ENCODE results near the gene COMMD6. TPM values are rescaled to one million over a fixed set of nuclear protein-coding genes. Genes with fewer than 3 reads are reported as not detected.

COMMD6 gene
- total and polyA plus RNA-seq, 2 of the 13 experiments (the other 11 are each of a cell fraction or from before 2014, with no cell fraction given) = 97.0 to 164 TPM

DNA sequence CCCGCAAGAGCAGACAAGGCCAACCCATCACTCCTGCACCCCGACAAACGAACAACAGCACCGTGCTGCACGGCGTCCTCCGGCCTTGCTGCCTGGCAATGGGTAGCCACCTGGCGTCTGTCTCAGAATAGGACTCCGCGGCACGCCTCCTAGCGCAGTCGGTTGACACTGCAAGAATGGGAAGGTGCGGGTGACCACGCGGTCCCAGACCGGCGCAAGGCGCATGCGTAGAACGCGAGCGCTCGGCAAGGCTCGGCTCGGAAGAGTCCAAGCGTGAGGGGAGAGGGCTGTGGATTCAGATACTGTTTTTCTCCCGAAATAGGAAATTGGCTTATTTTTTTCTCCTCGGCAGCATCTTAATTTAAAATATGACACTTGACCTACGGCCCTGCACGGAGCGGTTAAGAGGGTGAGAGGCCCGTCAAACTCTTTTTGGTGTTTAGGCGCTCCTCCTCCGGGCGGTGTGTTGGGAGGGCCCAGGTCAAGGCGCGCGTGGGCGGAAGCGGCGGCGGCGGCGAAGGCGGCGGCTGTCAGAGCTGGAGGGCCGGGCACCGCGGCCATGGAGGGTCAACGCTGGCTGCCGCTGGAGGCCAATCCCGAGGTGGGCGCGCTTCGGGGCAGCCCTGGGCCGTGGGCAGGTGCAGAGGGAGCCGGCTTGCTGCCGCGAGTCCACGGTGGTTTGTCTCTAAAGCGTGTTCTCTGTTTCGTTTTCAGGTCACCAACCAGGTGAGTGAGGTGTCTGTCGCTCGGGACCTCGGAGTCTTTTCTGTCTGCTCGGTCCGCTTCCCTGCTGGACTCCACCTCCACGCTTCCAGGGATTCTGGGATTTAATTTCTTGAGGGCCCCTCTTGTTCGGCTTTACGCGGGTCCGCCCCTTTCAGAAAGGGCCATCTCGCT, 11.9 kb upstream of the COMMD6 start, which contains the start of gene UCHL3 (continued):
- TF ChIP-seq, protein P1, sequence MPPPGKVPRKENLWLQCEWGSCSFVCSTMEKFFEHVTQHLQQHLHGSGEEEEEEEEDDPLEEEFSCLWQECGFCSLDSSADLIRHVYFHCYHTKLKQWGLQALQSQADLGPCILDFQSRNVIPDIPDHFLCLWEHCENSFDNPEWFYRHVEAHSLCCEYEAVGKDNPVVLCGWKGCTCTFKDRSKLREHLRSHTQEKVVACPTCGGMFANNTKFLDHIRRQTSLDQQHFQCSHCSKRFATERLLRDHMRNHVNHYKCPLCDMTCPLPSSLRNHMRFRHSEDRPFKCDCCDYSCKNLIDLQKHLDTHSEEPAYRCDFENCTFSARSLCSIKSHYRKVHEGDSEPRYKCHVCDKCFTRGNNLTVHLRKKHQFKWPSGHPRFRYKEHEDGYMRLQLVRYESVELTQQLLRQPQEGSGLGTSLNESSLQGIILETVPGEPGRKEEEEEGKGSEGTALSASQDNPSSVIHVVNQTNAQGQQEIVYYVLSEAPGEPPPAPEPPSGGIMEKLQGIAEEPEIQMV (CRISPR knock-in tag; IDR thresholded peaks at IDR 0.05; ENCODE audit: low read depth) = peak; percentile 59; the same call in 1 of the 2 replicates
- TF ChIP-seq ZMYM4 (CRISPR knock-in tag; IDR thresholded peaks at IDR 0.05) (peak; percentile 92), NCOA2 (CRISPR knock-in tag; IDR thresholded peaks at IDR 0.05) (peak; percentile 60; the same call in 1 of the 2 replicates), ZNF382 (CRISPR knock-in tag; IDR thresholded peaks at IDR 0.05; ENCODE audit: borderline replicate concordance) (no peak), ZNF12 (CRISPR knock-in tag; IDR thresholded peaks at IDR 0.05) (no peak), ZNF44 (CRISPR knock-in tag; IDR thresholded peaks at IDR 0.05) (no peak), RFXAP (CRISPR knock-in tag; IDR thresholded peaks at IDR 0.05; ENCODE audit: borderline replicate concordance) (no peak), ARNT (IDR thresholded peaks at IDR 0.05) (no peak), ZNF781 (CRISPR knock-in tag; IDR thresholded peaks at IDR 0.05; ENCODE audit: borderline replicate concordance, not compliant biosample characterization) (peak; percentile 22), ZBTB20 (CRISPR knock-in tag; IDR thresholded peaks at IDR 0.05; ENCODE audit: borderline replicate concordance, low read depth) (0 out of 2 replicates have a peak, but pooled peaks have one; percentile 54), NFKB2 (CRISPR knock-in tag; IDR thresholded peaks at IDR 0.05; ENCODE audit: borderline replicate concordance) (no peak; the same call in 1 of the 2 replicates), WIZ (CRISPR knock-in tag; IDR thresholded peaks at IDR 0.05) (peak; percentile 69; the same call in 1 of the 2 replicates), KLF13 (CRISPR knock-in tag; IDR thresholded peaks at IDR 0.05) (no peak), ZKSCAN1 (IDR thresholded peaks at IDR 0.05; ENCODE audit: low read length) (no peak)
- TF ChIP-seq, protein P2, sequence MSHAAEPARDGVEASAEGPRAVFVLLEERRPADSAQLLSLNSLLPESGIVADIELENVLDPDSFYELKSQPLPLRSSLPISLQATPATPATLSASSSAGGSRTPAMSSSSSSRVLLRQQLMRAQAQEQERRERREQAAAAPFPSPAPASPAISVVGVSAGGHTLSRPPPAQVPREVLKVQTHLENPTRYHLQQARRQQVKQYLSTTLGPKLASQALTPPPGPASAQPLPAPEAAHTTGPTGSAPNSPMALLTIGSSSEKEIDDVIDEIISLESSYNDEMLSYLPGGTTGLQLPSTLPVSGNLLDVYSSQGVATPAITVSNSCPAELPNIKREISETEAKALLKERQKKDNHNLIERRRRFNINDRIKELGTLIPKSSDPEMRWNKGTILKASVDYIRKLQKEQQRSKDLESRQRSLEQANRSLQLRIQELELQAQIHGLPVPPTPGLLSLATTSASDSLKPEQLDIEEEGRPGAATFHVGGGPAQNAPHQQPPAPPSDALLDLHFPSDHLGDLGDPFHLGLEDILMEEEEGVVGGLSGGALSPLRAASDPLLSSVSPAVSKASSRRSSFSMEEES (CRISPR knock-in tag; IDR thresholded peaks at IDR 0.05) = peak; percentile 76
- TF ChIP-seq, protein P3, sequence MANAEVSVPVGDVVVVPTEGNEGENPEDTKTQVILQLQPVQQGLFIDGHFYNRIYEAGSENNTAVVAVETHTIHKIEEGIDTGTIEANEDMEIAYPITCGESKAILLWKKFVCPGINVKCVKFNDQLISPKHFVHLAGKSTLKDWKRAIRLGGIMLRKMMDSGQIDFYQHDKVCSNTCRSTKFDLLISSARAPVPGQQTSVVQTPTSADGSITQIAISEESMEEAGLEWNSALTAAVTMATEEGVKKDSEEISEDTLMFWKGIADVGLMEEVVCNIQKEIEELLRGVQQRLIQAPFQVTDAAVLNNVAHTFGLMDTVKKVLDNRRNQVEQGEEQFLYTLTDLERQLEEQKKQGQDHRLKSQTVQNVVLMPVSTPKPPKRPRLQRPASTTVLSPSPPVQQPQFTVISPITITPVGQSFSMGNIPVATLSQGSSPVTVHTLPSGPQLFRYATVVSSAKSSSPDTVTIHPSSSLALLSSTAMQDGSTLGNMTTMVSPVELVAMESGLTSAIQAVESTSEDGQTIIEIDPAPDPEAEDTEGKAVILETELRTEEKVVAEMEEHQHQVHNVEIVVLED (CRISPR knock-in tag; IDR thresholded peaks at IDR 0.05; ENCODE audit: borderline replicate concordance) = peak; percentile 70; the same call in 1 of the 2 replicates
- TF ChIP-seq, protein P4, sequence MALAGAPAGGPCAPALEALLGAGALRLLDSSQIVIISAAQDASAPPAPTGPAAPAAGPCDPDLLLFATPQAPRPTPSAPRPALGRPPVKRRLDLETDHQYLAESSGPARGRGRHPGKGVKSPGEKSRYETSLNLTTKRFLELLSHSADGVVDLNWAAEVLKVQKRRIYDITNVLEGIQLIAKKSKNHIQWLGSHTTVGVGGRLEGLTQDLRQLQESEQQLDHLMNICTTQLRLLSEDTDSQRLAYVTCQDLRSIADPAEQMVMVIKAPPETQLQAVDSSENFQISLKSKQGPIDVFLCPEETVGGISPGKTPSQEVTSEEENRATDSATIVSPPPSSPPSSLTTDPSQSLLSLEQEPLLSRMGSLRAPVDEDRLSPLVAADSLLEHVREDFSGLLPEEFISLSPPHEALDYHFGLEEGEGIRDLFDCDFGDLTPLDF (CRISPR knock-in tag; IDR thresholded peaks at IDR 0.05) = no peak; the same call in 1 of the 2 replicates
- TF ChIP-seq, protein P5, sequence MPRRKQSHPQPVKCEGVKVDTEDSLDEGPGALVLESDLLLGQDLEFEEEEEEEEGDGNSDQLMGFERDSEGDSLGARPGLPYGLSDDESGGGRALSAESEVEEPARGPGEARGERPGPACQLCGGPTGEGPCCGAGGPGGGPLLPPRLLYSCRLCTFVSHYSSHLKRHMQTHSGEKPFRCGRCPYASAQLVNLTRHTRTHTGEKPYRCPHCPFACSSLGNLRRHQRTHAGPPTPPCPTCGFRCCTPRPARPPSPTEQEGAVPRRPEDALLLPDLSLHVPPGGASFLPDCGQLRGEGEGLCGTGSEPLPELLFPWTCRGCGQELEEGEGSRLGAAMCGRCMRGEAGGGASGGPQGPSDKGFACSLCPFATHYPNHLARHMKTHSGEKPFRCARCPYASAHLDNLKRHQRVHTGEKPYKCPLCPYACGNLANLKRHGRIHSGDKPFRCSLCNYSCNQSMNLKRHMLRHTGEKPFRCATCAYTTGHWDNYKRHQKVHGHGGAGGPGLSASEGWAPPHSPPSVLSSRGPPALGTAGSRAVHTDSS (CRISPR knock-in tag; conservative IDR thresholded peaks at IDR 0.05) = no peak

Measured in HepG2 (cell line).